ENCODE measurements around the gene MPRIP.

The MPRIP gene

DNA sequence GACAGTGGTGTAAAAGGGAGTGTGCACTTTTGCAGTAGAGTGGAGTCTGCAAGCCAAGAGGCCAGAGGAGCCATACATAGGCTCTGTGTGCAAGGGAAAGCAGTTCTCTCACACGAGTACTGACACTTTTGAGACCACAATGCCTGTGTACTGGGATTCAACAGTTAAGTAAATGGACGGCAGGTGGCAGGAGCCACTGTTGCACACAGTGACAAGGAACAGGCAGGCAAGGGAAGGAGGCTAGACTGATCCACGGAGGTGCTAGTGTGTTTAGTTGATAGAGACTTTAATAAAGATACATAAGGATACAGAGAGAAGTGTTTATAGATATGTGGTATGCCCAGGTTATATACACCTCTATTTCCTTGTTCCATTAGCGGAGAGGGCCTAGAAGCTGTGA lies 67.0 kb downstream of the MPRIP start:
- Histone ChIP-seq H3K27ac (no peak overlapping the region), H3K4me1 (peaks cover 10% of the 10 kb centered on the region), H3K4me3 (ENCODE audit: low read depth, low read length) (no peak overlapping the region), H2AFZ (no peak overlapping the region), H3K9ac (no peak overlapping the region), H3K27me3 (ENCODE audit: control insufficient read depth, insufficient read depth, low read length) (no peaks in the 10 kb centered on the region), H3K79me2 (peaks cover 83% of the 10 kb centered on the region), H3K36me3 (ENCODE audit: control insufficient read depth, insufficient read depth, low read length) (no peaks in the 10 kb centered on the region), H3K4me2 (ENCODE audit: low read length) (no peak overlapping the region), H3K9me3 (ENCODE audit: control insufficient read depth, low read length) (no peaks in the 10 kb centered on the region)
- TF ChIP-seq, protein P1, sequence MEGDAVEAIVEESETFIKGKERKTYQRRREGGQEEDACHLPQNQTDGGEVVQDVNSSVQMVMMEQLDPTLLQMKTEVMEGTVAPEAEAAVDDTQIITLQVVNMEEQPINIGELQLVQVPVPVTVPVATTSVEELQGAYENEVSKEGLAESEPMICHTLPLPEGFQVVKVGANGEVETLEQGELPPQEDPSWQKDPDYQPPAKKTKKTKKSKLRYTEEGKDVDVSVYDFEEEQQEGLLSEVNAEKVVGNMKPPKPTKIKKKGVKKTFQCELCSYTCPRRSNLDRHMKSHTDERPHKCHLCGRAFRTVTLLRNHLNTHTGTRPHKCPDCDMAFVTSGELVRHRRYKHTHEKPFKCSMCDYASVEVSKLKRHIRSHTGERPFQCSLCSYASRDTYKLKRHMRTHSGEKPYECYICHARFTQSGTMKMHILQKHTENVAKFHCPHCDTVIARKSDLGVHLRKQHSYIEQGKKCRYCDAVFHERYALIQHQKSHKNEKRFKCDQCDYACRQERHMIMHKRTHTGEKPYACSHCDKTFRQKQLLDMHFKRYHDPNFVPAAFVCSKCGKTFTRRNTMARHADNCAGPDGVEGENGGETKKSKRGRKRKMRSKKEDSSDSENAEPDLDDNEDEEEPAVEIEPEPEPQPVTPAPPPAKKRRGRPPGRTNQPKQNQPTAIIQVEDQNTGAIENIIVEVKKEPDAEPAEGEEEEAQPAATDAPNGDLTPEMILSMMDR (IDR thresholded peaks at IDR 0.05): no peak

DNA sequence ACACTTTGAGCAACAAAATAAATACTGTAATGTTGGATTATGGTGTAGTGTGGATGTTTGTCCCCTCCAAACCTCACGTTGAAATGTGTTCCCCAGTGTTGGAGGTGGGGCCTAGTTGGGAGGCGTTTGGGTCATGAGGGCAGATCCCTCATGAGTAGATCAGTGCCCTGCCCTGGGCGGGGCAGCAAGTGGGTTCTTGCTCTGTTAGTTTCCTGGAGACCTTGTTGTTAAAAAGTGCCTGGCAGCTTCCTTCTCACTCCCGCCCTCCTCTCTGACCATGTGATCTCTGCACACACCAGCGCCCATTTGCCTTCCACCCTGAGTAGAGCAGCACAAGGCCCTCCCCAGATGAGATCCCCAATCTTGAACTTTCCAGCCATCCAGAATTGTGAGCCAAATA lies 67.7 kb downstream of the MPRIP start:
- Histone ChIP-seq H3K27ac (no peak overlapping the region), H3K4me2 (ENCODE audit: low read length) (no peak overlapping the region), H3K4me1 (peaks cover 12% of the 10 kb centered on the region), H2AFZ (no peak overlapping the region), H3K9ac (no peak overlapping the region), H3K36me3 (ENCODE audit: control insufficient read depth, insufficient read depth, low read length) (no peaks in the 10 kb centered on the region), H3K27me3 (ENCODE audit: control insufficient read depth, insufficient read depth, low read length) (no peaks in the 10 kb centered on the region), H3K9me3 (ENCODE audit: control insufficient read depth, low read length) (no peaks in the 10 kb centered on the region), H3K4me3 (ENCODE audit: low read depth, low read length) (no peak overlapping the region), H3K79me2 (peaks cover 81% of the 10 kb centered on the region)
- TF ChIP-seq, protein P1 (IDR thresholded peaks at IDR 0.05): no peak

DNA sequence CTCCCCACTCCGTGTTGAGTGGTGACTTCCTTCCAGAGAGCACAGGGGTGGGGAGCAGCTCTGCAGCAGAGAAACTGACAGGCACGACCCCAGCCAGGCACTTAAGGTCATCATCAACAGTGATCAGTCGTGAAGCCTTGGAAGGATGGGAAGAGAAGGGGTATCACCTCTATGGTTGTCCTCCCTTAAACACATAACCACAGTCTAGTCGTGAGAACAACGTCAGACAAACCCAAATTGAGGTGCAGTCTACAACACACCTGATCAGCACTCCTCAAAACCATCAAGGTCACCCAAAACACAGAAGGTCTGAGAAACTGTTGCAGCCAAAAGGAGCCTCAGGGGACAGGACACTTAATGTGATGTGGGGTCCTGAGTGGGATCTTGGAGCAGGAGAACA lies 68.3 kb downstream of the MPRIP start:
- Histone ChIP-seq H3K4me3 (ENCODE audit: low read depth, low read length) (no peak overlapping the region), H3K27me3 (ENCODE audit: control insufficient read depth, insufficient read depth, low read length) (no peaks in the 10 kb centered on the region), H2AFZ (no peak overlapping the region), H3K79me2 (peaks cover 80% of the 10 kb centered on the region), H3K36me3 (ENCODE audit: control insufficient read depth, insufficient read depth, low read length) (no peaks in the 10 kb centered on the region), H3K9me3 (ENCODE audit: control insufficient read depth, low read length) (no peaks in the 10 kb centered on the region), H3K27ac (no peak overlapping the region), H3K9ac (no peak overlapping the region), H3K4me2 (ENCODE audit: low read length) (no peak overlapping the region), H3K4me1 (peaks cover 17% of the 10 kb centered on the region)
- TF ChIP-seq, protein P1 (IDR thresholded peaks at IDR 0.05): no peak

DNA sequence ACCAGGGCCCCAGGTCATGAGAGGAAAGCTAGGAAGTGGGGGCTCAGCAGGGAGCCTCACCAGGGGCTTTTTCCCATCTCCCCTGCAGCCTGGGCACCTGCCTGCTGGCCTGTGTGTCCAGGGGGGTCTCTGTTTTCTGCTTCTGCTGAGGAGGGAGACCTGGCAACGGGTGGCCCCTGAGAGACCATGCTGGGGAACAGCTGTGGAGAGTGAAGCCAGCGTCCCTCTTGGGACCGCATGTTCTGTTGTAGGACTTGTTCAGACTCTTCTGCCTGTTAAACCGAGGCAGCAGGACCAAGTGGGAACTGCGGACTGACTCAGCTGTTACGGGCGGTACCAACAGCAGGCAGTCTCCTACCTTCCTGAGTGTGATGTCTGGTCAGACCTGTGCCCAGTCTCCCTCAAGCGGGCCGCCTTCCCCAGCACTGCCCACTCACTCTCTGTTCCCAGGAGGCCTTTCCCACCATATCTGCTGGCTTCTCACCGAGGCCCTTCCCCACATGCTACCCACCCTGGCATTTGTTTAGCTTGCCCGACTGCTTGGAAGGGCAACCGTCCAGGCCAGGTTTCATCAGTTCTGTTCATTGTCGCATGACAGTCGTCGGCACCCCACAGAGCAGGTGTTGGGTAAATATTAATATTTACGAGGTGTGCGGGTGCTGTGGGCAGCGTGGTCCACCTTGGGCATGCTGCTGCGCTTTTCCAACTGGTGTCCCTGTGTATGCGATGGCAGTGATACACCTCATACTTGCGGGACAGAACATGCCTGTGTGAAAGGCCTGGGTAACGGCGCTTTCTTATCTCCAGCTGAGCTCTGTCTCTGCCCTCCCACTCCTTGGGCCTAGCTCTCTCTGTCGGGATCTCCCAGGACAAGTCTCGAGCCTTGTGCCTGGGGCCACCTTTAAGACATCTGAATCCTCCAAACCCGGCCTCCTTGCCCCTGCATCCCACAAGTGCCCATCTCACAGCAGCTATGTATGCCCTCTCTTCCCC lies 69.4 kb downstream of the MPRIP start:
- TF ChIP-seq, protein P1 (IDR thresholded peaks at IDR 0.05): no peak
- peaks cover 78% of the 10 kb centered on the region for H3K79me2 ChIP-seq
- H3K4me1 ChIP-seq: peaks cover 17% of the 10 kb centered on the region
- H2AFZ ChIP-seq: no peak overlapping the region
- no peak overlapping the region for H3K4me2 ChIP-seq (ENCODE audit: low read length)
- H3K9me3 ChIP-seq (ENCODE audit: control insufficient read depth, low read length): no peaks in the 10 kb centered on the region
- H3K36me3 ChIP-seq (ENCODE audit: control insufficient read depth, insufficient read depth, low read length): no peaks in the 10 kb centered on the region
- no peak overlapping the region for H3K27ac ChIP-seq
- no peak overlapping the region for H3K9ac ChIP-seq
- H3K27me3 ChIP-seq (ENCODE audit: control insufficient read depth, insufficient read depth, low read length): no peaks in the 10 kb centered on the region
- no peak overlapping the region for H3K4me3 ChIP-seq (ENCODE audit: low read depth, low read length)
